Measurements from ENCODE around the gene ETV5.
"Not testable (repeated sequence)": the region's sequence is repeated elsewhere in the genome, so short reads cannot be mapped to it uniquely, and the experiment has no call there.

ETV5 gene

DNA sequence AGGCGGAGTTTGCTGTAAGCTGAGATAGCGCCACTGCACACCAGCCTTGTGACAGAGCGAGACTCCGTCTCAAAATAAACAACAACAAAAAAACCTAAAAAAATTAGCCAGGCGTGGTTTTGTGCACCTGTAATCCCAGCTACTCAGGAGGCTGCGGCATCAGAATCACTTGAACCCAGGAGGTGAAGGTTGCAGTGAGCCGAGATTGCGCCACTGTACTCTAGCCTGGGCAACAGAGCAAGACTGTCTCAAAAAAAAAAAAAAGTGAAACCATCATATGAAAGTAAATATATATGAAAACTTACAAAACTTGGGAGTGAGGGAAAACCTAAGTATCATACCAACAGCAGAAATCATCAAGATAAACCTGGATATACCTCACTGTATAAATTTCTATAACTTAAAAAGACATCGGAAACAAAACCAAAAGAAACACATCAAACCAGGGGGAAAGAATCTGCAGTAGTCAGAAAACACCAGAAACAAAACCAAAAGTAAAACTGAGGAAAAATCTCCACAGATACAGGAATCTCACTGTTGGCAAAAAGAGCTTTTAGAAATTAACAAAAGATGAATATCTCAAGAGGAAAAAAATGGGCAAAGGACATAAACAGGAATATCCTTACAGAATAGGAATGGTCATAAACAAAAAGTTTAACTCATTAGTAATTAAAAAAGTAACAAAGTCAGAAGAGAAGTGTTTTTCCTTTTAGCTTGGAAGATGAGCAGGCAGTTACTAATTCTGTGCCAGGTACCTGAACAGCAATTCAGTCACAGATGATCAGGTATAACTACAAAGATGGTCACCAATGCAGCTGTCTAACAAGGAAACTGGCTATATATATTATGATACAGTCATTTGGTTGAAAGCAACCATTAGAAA is 41.3 kb downstream of the ETV5 start:
- DNase-seq (ENCODE audit: low spot score) = no peak

GRCh38 chr3:186060222-186060621 is 48.7 kb downstream of the ETV5 start:
- no peak for DNase-seq (ENCODE audit: low spot score)

GRCh38 chr3:186059192-186059591 is 49.7 kb downstream of the ETV5 start:
- no peak for DNase-seq (ENCODE audit: low spot score)

DNA sequence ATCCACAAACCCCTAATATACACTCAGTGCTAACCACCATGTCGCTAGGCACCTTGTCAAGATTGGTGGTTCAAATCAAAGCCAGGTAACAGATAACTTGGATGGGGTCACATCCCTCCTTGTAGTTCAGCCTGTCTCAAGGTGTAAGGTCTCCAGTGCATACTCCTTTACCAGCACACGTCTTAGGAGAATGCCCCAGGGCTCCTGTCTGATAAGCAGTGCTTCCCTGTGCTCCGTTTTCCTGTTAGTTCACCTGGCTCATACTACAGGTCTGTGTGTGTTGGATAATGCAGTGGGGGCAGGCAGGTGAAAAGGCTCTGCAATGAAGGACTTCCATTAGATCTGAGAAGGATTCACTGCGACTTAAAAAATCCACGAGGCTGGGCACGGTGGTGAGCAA is 50.7 kb downstream of the ETV5 start:
- no peak for DNase-seq (ENCODE audit: low spot score)

DNA sequence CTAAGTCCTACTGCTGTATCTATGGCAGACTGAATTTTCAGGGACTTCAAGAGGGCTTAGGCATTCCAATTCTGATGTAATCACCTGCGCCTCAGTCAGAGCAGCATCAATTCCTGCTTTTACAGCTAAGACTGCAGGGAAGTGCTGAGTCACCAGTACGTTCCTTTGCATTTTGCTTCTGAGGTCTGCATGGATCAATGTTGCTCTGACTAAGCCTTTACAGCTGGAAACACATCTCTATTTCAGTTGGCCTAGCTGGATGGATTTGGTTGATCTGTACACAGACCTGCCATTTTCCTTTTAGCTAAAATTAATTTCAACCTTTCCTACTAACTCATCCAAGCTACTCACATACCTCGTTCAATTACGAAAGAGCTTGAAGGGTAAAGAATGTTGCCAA is 51.3 kb downstream of the ETV5 start:
- no peak for DNase-seq (ENCODE audit: low spot score)

GRCh38 chr3:186054792-186055352 is 54.0 kb downstream of the ETV5 start:
- DNase-seq (ENCODE audit: low spot score) = no peak

DNA sequence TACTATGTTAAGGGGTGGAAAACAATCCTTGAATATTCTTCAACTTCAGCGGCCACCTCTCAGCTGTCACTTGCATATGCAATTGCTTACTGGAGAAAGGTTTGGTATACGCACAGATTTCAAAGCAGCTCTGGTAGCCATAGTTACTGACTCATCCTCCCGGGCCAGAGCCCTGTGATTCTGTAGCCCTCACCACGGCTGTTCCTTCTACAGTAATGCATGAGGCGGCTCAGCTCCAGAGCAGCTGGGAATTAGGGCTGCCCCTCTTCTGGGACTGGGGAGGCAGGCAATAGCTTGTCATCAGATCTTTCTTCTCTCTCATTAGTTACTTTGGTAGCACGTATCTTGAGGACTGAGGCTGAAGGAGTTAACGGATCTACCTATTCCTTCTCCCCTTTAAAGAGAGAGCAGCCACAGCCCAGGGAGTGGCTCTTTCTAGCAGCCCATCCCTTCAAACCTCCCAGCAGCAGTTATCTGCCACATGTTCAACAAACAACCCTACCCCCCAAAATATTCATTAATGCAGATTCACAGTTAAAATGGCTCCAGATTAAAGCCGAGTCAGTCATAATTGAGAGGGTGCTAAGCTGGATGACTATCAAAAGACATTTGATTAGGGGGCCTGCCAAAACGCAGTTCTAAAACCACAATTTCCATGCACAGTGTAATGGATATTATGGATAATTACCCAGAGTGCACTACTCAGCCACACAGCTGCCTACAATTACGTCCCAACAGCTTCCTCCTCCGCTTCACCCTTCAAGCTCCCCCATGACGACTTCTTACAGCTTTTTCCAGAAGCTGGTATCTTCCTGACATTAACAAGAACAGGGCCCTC is 54.7 kb downstream of the ETV5 start:
- no peak for DNase-seq (ENCODE audit: low spot score)

- no peak for DNase-seq (ENCODE audit: low spot score)
Observed at GRCh38 chr3:186052096-186052840, 56.6 kb downstream of the ETV5 start.

DNA sequence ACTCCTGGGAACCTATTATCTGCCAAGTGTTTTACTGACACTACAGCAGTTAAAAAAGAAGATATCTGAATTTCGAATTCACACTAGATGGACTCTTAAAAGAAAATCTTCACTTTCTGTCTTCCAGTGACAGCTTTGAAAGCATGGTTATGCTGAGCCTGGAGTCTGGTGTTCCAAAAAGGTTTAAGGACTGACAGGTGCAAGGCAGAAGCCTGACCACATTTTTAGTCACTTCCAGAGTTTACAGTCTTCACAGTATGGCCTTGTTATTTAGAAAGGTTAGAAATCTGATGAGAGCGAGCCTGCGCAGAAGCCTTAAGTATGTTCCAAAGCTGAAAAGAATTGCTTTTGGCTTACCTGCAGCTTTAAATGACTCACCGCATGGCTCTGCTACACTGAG is 59.9 kb downstream of the ETV5 start:
- no peak for DNase-seq (ENCODE audit: low spot score)

DNA sequence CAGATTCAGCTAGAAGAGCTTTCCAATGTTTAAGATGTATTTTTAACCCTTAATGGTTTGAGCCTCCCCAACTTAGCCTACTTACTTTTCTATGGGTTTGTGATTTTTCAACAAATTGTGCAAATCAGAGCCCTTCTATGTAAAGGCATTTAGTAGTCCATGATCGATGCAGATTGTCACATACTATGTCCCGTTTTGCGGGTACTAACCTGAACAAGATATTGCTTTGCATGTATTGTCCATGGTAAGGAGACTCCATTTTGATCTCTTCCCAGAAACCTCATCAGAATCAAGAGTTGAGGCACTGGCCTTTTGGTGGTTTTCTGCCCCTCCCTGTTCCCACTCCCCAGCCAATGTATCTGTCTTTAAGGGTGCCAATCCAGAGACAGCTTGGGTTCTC is 60.8 kb downstream of the ETV5 start:
- no peak for DNase-seq (ENCODE audit: low spot score)

DNA sequence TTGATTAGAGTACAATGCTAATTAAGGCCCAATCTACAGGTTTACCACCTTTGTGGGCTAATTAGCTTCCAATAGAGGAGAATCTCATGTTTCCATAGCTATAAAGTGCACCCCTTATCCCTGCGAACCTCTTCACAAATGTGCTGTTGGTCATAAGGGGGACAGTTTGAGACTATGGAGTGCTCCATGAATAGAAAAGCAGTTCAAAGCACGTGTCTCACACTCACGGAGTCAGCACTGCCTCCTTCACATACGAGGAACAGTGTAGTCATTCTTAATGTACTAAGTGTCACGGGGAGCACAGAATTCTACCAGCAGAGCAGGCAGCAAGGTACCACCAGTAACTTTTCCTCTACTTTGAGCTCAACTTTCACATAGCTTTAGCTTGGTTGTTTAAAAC is 62.1 kb downstream of the ETV5 start:
- DNase-seq (ENCODE audit: low spot score) = no peak

DNA sequence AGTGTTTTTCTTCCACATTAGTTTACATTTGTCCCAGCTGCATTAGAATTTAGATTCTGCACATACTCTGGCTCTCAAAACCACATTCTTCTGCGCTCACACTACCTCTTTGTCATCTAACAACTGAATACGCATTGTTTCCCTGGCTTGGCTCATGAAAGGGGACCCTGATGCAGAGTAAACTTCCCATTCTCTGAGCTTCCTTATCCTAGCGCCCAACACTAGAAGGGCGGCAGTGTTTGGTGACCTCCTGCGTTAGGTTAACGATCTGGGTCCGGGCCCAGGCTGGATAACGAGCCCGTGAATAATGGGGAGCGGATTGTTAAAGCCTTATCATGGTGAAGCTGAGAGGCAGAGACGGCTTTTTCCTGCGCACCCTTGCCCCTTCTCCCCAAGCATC is 63.9 kb downstream of the ETV5 start:
- DNase-seq (ENCODE audit: low spot score) = no peak

- no peak for DNase-seq (ENCODE audit: low spot score)
Observed at GRCh38 chr3:186044427-186044826, 64.5 kb downstream of the ETV5 start.

DNA sequence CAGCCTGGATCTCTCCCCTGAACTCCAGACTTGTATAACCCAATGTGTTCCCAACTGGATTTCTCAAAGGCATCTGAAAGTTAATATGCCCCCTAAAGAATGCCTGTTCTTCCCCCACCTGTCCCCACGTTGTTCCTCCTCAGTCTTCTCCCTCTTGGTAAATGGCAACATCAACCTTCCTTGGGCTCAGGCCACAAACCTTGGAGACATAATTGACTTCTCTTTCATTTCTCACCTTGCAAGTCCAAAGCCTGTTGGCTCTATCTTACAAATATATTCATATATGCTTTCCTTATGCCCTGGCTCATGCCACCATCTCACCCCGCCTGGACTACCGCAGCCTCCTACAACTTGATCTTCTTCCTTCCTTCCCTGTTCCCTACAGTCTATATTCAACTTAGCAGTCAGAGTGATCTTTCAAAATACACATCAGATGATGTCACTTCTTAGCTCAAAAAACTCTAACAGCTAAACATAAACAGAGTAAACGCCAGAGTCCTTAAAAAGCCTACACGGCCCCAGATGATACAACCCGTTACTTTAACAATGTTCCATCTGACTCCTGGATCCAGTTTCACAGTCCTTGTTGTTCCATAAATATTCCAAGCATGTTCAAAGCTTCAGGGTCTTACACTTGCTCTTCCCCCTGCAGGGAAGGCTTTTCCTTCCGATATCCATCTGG is 66.2 kb downstream of the ETV5 start:
- no peak for DNase-seq (ENCODE audit: low spot score)

GRCh38 chr3:186042036-186042435 is 66.9 kb downstream of the ETV5 start:
- DNase-seq (ENCODE audit: low spot score) = no peak

- DNase-seq (ENCODE audit: low spot score) = no peak
Observed at GRCh38 chr3:186038360-186038759, 70.5 kb downstream of the ETV5 start.

- no peak for DNase-seq (ENCODE audit: low spot score)
Observed at GRCh38 chr3:186035277-186035676, 73.6 kb downstream of the ETV5 start.

GRCh38 chr3:186032321-186032720 is 76.6 kb downstream of the ETV5 start:
- no peak for DNase-seq (ENCODE audit: low spot score)

DNA sequence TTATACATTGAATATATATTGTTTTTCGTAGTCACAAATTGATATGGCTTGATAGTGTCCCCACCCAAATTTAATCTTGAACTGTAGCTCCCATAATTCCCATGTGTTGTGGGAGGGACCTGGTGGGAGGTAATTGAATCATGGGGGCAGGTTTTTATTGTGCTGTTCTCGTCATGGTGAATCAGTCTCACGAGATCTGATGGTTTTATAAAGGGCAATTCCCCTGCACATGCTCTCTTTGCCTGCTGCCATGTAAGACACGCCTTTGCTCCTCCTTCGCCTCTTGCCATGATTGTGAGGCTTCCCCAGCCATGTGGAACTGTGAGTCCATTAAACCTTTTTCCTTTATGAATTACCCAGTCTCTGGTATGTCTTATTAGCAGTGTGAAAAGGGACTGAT is 82.9 kb downstream of the ETV5 start:
- DNase-seq (ENCODE audit: low spot score) = not testable (repeated sequence)

DNA sequence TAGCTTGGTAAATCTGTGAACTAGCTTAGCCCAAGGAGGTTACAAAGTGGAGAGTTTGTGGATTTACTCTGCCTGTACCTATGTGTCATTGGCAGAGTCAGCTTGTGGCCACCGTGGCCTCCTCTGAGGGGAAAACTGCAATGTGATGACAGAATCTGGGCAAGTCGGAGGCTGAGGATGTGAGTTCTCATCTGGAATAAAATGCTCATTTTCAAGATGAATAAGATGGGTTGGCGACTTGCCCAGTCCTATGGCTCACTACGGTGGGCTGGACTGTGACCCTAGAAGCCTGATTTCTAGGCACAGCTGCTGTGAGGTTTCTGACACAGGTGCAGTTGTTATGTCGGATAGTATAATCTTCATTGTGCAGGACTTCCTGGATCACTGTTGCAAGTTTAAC is 83.7 kb downstream of the ETV5 start:
- no peak for DNase-seq (ENCODE audit: low spot score)

DNA sequence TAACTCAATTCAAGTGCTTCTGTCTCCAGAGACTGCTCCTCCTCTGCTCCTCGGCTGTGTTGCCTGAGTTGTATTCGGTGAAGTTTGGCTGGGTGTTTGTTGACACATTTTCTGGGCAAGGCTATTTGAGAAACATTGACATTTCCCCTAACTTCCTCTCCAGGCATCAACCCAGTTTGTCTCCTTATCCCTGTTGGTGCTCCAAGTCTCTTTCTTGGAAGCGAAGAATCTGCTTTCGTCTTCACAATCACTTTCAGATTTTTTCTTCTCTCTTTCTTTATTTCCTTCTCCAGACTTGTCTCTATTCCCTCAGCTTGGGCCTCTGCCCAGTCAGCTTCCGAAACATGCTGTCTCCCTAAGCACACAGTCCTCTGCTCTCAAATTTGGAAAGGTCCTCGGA is 84.7 kb downstream of the ETV5 start:
- no peak for DNase-seq (ENCODE audit: low spot score)

DNA sequence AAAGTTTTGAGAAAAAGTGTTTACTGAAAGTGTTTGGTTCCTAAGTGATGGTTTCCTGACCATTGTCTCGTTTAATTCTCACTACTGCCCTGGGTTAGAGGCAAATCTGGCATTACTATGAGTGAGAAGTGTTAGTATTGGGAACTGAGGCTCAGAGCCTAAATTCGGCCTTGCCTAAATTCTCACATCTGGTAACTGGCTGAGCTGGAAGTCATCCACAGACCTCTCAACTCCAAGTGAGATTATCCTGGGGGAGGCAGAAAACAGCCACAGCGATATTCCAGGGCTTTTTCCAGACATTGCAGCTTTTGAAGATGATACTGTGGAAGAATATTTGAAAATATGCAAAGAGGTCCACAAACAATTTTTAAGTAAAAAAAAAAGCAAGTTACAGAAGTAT is 86.0 kb downstream of the ETV5 start:
- no peak for DNase-seq (ENCODE audit: low spot score)
